Articular chondrocyte of knee joint (primary cell): ENCODE data around the gene FAM83E. TPM values are rescaled to one million over a fixed set of nuclear protein-coding genes. Genes with fewer than 3 reads are reported as not detected.

Source experiments
- total RNA-seq: library from RNA; depleted of rRNA; stranded (reverse); fragments of >200 nt; gene quantifications from 2 replicates; pipeline ENCODE4 v1.2.3, GENCODE V29; 2012

FAM83E gene
- total RNA-seq: 0.65 TPM in 1 of 2 replicates, not detected in the other

GRCh38 chr19:48614436-48615230, at the start of gene FAM83E:
Gene FAM83E, minus strand, starts transcription at chr19:48615076. Its CDS starts 1,704 bp downstream, at chr19:48613372.

GRCh38 chr19:48646001-48646721, 31.3 kb upstream of the FAM83E start, which contains the start of gene CA11:
Gene CA11, minus strand, starts transcription at chr19:48646187. Its CDS starts 555 bp downstream, at chr19:48645632.

GRCh38 chr19:48636859-48637448, 22.1 kb upstream of the FAM83E start, which contains the start of gene DBP:
Gene DBP, minus strand, starts transcription at chr19:48637379. Its CDS starts 385 bp downstream, at chr19:48636994.

GRCh38 chr19:48618916-48619691, 4.2 kb upstream of the FAM83E start, which contains the start of the genes RPL18 and SPHK2:
Gene RPL18, minus strand, starts transcription at chr19:48619178. Its CDS starts 35 bp downstream, at chr19:48619143.
Gene SPHK2, plus strand, starts transcription at chr19:48619506. Its CDS starts 1,009 bp downstream, at chr19:48620515.

GRCh38 chr19:48606463-48607358, 8.2 kb downstream of the FAM83E start, which contains the start of gene SPACA4:
Gene SPACA4, plus strand, starts transcription at chr19:48606742. Its CDS starts 237 bp downstream, at chr19:48606979.

Other genes with a start within 250 kb of the FAM83E start
- gene KDELR1, start 223.5 kb downstream of the FAM83E start, total RNA-seq: 131 and 160 TPM in 2 replicates
- gene GRIN2D, start 221.4 kb downstream of the FAM83E start, total RNA-seq: 0.22 and 0.26 TPM in 2 replicates
- gene GRWD1, start 169.1 kb downstream of the FAM83E start, total RNA-seq: 21.0 and 23.2 TPM in 2 replicates
- gene KCNJ14, start 159.5 kb downstream of the FAM83E start, total RNA-seq: 0.65 TPM in 2 replicates
- 29.4 and 35.8 TPM in 2 replicates for gene CYTH2, start 145.7 kb downstream of the FAM83E start, total RNA-seq
- gene LMTK3, start 103.2 kb downstream of the FAM83E start, total RNA-seq: under 0.01 and 0.11 TPM in 2 replicates
- gene SULT2B1, start 62.9 kb downstream of the FAM83E start, total RNA-seq: not detected in 2 replicates
- not detected in 2 replicates for gene SPACA4, start 8.3 kb downstream of the FAM83E start, total RNA-seq
- gene RPL18, start 4.1 kb upstream of the FAM83E start, total RNA-seq: 1,190 and 1,683 TPM in 2 replicates
- 8.4 and 8.9 TPM in 2 replicates for gene SPHK2, start 4.4 kb upstream of the FAM83E start, total RNA-seq
- 4.5 and 5.0 TPM in 2 replicates for gene DBP, start 22.3 kb upstream of the FAM83E start, total RNA-seq
- gene CA11, start 31.1 kb upstream of the FAM83E start, total RNA-seq: 0.78 and 1.4 TPM in 2 replicates
- 0.22 TPM in 1 of 2 replicates, not detected in the other for gene NTN5, start 57.9 kb upstream of the FAM83E start, total RNA-seq
- gene FUT2, start 80.9 kb upstream of the FAM83E start, total RNA-seq: not detected in 2 replicates
- gene MAMSTR, start 104.6 kb upstream of the FAM83E start, total RNA-seq: 1.7 and 2.9 TPM in 2 replicates
- gene RASIP1, start 125.5 kb upstream of the FAM83E start, total RNA-seq: 0.91 and 1.3 TPM in 2 replicates
- gene IZUMO1, start 131.8 kb upstream of the FAM83E start, total RNA-seq: not detected in 2 replicates
- 0.22 TPM in 1 of 2 replicates, not detected in the other for gene FUT1, start 137.6 kb upstream of the FAM83E start, total RNA-seq
- gene FGF21, start 140.4 kb upstream of the FAM83E start, total RNA-seq: not detected in 2 replicates
- 21.4 and 28.0 TPM in 2 replicates for gene BCAT2, start 196.0 kb upstream of the FAM83E start, total RNA-seq
- gene HSD17B14, start 221.4 kb upstream of the FAM83E start, total RNA-seq: 2.2 and 6.8 TPM in 2 replicates